GM19023 (cell line): ENCODE results near the gene THAP9.
"Not testable (repeated sequence)": the region's sequence is repeated elsewhere in the genome, so short reads cannot be mapped to it uniquely, and the experiment has no call there.

Source experiments
- ATAC-seq: cut with Tn5 transposase; IDR thresholded peaks from one replicate; pipeline ENCODE4 v1.9.1; 2021; ENCODE audit warnings: mild to moderate bottlenecking, moderate library complexity; ENCODE audit not compliant: unreplicated experiment

THAP9 gene

DNA sequence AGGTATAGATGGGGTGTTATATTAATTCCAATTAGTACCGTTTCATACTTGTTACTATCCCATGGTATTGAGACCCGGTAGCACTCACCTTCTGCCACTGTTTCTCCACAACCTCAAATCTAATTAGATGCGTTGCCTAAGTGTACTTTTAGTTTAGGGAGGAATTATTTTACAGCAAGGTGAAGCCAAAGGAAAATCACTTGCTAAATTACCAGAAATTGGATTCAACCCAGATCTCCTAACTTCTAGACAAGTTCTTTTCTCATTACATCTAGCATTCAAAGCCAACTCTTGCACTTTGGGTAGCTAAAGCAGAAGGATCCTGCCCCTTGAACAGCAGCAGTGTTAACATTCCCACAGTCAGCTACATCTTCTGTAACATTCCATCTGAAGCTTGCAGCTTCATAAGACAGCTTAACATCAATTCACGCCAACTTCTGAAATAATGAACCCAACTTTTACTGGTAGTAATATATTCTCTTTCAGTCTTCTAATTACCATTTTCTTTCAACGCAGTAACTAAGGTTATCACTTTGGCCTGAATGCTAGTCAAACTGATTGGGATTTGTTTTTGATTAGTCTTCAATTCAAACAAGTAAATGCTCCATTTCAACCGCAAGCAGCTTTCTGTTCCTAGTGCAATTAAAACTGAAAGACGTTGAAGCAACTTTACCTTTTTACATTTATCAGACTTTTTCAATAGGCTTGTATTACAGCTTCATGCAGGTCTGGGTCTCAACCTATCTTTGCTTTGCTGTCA, 8.6 kb upstream of the THAP9 start:
- ATAC-seq = no peak

DNA sequence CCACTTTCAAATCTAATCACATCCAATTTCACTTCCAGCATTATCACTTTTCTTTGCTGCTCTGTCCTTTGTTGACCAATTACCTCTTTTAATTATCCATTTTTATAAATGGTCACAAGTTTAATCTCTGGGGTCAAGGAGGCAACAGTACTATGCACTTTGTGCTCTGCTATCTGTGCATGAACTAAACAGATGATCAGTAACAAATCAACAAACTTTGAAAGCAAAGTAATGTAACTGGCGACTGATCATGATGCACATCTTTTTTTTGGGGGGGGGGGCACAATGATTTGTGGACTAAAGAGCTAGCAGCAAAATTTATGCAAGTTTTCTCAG, 8.1 kb upstream of the THAP9 start:
- no peak for ATAC-seq

DNA sequence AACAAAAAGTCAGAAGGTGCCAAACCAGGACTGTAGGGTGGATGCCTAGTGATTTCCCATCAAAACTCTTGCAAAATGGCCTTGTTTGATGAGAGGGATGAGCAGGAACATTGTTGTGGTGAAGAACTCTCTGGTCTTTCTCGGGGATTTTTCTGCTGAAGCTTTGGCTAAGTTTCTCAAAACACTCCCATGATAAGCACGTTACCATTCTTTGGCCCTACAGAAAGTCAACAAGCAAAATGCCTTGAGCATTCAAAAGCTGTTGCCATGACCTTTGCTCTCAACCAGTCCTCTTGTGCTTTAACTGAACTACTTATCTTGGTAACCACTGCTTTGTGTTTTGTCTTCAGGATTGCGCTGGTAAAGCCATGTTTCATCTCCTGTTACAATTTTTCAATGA, 6.6 kb upstream of the THAP9 start:
- ATAC-seq = no peak

DNA sequence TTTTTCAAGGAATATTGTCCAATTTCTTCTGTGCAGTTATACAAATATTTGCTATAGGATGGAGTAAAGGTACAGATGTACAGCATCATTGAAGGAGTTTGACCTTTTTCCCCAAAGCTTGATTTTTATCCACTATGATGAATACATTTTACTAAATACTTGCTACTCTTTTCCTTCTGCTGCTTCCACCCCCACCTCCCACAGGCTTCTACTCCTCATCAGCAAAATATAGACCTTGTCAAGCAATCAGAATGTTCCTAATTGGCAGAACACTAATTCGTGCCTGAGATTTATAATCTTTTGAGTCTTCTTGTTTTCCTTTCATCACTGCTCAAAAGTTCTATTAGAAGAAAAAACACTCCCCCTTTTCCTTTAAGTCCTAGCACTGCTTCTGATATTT, 3.8 kb upstream of the THAP9 start:
- ATAC-seq = no peak

DNA sequence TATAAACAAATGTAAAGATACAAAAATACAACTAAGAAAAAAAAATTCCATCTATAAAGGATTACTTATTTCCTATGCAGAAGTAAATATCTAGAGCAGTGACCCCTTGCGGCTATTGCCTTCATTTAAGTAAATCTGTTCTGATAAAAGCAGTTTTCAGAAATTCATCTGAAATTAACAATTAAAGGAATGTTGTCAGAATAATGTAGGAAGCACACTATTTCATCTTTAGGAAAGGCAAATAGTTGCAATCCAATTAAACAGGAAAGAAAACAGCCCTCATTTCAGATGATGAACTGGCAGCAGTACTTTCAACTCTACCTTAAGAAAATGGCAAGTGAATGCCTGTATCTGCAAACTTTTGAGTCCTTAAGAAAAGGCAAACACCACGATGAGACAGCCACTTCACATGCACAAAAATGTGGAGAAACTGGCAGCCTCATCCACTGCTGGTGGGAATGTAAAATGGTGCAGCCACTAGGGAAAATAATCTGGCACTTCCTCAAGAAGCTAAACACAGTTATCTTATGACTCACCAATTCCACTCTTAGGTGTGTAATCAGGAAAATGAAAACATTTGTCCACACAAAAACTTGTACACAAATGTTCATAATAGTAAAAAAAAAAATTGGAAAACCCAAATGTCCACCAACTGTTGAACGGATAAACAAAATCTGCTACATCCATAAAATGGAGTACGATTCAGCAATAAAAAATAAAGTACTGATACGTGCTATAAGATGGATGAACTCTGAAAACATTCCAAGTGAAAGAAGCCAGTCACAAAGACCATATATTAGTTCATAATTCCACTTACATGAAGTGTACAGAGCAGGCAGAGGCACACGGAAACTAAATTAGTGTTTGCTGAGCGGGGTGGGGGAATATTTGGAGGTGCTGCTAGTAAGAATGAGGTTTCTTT, 2.0 kb upstream of the THAP9 start:
- ATAC-seq = no peak

DNA sequence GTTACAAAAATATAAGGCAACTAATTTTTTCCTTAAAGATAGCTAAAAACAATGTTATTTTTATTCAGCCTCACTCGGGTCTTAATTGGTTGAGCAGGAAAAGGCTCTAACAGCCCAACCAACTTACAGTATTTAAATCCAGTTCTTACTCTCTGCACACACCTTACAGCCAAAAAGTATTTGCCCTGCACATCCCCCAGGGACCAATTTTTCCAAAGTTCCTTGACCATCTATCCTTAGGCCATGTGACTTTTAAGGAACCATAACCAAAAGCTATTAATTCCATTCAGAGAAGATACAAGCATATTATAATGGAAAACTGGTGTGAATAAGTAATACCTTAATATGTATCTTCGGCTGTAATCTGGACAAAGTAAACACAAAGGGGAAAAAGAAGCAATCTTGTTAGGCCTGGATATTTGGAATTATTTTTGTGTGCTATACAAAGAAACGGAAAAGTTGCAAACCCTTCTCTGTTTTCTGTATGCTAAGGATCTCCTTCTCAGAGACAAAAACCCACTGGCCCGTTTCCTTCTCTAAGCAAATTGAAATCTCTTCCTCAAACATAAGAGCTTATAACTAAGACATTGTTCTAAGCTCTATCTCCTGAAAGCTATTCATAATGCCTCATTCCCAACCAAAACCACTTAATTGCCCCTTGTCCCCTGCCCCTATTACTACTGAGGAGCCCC, 1.0 kb upstream of the THAP9 start:
- no peak for ATAC-seq

DNA sequence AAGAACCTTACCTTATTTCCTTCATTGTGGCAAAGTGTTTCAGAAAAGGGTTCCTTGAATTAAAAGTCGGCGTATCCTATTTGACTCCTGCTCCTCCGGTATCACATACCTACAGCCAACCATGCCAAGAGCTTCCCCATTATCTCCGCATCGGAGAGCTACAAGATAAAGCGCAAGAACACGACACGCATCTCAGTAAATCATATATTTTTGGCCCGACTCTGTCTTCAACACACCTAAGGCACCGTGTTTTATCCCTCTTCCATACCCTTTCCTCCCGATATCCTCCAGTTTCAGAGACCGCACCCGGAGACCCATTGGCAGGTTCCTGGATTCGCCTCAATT, 497 bp upstream of the THAP9 start:
- ATAC-seq = peak; percentile 6

DNA sequence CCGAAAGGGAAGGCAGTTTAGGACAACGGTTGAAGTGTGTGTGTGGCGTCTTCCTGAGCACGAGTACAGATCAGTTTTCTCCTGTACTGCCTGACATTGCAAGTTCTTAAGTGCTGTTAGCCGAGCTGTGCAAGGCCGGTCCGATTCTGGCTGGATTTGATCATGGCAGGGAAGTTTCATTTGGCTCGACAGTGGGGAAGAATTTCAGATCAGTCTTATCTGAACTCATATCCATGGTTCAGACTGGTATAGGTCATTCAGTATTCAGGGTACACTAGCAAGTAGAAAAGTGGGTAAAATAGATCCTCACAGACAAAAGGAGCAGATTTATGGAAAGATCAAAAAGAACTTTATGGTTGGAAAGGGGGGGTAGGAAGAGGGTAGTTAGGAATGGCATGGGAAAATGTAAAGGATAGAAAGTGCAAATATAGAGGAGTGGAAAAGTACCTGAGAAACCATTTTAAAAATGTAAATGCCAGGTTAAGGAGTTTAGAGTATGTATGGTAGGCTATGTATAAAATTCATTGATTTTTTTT, 716 bp downstream of the THAP9 start:
- ATAC-seq = no peak

DNA sequence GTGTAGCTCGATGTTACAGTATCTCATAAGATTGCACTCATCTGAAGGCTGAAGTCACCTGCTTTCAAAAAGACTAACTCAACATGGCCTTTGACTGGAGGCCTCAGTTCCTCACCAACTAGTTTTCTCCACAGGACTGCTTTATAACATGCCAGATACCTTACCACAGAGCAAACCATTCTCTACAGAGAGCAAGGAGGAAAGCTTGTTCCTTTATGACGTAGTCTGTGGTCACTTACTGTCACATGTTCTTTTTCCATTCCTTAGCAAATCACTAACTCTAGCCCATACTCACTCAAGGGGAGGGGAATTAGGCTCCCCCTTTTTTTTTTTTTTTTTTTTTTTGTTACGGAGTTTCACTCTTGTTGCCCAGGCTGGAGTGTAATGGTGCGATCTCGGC, 3.2 kb downstream of the THAP9 start:
- ATAC-seq = no peak

DNA sequence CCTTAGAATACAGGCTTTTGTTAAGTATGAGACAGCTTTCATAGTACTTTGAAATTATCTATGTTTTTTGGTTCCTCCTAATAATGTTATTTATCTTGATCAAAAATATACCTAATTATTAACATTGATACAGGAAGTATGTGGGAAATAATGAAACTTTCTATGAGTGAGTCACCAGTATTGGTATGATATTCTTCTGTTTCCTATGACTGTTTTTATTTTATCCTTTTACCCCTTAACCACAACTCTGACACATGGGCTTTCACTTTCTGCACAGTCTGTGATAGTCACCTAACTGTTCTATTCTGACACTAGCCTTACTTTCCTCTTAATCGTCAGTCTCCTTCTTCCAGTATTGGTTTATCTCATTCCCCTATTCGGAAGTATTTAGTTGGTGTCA, 4.7 kb downstream of the THAP9 start:
- ATAC-seq = peak; percentile 22

DNA sequence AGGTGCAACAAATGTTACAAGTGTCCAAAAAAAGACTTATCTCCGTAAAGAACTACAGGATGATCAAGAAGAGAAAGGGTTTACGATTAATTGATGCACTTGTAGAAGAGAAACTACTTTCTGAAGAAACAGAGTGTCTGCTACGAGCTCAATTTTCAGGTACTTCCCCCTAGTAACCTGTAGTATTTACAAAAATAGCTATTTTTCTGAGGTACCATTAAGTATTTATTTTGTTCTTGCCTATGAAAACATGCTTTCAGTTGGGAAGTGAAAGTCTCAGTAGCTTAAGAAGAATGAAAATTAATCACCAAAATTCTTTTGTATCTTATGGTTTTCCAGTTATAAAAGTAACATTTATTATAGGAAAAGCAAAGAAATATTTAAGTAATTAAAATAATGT, 5.9 kb downstream of the THAP9 start:
- no peak for ATAC-seq

DNA sequence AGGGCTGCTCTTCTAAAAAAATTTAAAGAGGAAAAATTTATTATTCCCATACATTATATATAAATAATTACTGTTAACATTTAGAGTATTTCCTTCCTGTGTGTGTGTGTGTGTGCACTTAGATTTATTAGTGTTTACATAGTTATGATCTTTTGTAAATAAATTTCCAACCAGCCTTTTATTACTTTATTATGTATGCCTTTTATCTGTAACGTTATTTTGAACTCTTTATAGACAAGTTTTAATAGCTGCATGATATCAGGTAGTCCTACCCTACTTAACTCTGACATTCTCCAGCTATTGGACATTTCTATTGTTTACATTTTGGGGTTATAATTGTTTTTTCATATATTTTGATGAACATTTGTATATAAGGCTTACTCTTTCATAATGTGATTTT, 8.8 kb downstream of the THAP9 start:
- ATAC-seq = no peak

DNA sequence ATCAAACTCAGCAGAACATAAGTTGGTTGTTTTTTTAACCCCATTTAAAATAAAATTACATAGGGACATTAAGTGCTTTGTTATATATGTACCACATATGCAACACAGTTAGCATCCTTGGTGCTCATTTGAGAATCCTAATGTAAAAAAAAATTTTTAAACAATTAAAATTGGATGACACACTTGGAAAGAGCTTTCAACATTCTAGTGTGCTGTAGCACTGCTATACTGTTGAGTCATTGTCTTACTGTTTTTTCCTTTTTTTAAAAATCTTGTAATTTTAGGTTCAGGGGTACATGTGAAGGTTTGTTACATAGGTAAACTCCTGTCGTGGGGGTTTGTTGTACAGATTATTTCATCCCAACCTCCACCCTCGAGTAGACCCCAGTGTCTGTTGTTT, 12.8 kb downstream of the THAP9 start:
- ATAC-seq = no peak

DNA sequence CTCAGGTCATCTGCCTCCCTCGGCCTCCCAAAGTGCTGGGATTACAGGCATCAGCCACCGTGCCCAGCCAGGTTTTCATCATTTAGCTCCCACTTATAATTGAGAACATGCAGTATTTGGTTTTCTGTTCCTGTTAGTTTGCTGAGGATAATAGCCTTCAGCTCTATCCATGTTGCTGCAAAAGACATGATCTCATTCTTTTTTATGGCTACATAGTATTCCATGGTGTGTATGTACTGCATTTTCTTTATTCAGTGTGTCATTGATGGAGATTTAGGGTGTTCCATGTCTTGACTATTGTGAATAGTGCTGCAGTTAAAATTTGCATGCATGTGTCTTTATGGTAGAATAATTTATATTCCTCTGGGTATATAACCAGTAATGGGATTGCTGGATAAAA, 13.4 kb downstream of the THAP9 start:
- ATAC-seq = not testable (repeated sequence)

DNA sequence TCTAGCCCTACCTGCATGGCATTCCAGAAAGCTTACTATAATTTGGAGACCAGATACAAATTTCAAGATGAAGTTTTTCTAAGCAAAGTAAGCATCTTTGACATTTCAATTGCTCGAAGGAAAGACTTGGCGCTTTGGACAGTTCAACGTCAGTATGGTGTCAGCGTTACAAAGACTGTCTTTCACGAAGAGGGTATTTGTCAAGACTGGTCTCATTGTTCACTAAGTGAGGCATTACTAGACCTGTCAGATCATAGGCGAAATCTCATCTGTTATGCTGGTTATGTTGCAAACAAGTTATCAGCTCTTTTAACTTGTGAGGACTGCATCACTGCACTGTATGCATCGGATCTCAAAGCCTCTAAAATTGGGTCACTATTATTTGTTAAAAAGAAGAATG, 17.6 kb downstream of the THAP9 start:
- ATAC-seq = no peak

DNA sequence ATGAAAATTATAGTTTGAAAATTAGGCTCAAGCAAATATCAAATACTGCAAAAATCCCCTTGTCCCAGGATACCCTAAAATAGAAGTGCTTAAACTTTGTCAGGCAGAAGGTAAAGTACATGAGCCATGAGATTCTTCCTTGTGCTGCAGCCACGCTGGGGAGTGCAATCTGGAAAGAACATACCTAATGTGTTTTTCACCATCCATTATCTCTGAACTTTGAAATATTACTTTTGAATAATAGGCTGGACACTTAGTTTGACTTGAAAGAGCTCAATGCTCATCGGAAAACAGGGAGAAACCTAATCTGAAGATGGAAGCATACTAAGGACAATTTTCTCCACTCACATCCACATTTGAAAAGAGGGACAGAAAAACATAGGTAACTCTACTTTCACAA, 18.9 kb downstream of the THAP9 start:
- no peak for ATAC-seq

DNA sequence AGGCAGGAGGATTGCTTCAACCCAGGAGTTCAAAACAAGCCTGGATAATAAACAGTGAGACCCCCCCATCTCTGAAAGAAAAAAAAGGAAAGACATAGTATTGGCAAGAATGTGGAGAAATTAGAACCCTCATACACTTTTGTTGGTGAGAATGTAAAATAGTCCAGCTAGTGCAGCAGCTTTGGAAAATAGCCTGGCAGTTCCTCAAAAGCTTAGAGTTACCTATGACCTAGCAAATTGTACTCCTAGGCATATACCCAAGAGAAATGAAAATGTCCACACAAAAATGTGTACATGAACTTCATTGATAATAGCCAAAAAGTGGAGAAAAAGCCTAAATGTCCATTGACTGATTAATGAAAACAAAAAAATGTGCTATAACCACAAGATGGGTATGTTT, 21.3 kb downstream of the THAP9 start:
- ATAC-seq = no peak

DNA sequence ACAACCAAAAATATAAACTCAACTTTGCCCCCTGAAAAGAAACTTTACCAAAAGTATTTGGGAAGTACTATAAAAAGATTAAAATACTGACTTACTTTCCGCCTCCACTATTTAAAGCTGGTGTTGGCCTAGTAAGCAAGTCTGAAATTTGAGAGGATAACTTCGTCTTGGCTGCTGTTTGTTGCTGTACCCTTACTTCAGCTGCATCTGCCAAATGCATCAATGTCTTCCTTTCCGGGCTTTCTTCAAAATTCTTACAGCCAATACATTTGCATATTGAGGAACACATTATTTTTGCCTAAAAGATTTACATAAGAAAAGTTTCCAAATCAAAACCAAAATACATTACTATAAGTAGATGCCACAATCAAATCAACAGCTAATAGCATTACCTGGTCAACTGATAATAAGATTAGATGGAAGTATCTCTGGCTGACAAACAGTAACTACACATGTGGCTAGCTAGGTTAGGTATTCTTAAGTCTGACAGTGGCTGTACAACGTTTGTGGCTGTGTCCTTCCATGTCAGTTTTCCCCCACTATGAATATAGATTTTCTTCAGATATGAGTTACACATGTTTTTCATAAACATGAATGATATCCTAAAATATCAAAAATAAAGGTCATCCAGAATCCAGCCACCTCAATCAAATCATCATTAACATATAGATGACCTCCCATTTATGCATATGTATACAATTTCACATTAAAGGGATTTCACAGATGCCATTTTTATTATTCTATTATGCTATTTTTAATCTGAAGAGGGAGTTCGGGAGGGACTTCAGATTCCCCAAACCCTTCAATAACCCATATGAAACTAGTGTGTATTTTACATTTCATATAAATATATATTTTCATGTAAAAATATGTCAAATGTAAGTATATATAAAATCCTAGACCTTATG, 30.6 kb downstream of the THAP9 start:
- ATAC-seq = no peak

DNA sequence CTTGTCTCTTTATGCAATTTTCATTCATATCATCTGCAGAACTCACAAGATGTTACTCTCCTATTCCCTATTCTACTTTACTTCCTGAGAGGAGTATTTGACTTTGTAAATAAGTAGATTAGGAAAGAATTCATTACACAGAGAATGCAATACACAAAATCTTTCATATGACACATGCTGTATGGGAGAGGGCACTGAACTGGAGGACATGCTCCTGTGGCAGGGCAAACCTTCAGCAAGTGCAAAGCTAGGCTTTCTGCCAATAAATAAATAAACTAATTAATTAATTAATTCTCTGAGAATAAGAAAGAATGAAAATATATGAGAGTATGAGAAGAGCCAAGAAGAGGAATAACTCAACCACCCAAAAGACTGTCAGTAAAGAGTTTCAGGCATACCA, 33.9 kb downstream of the THAP9 start:
- no peak for ATAC-seq

DNA sequence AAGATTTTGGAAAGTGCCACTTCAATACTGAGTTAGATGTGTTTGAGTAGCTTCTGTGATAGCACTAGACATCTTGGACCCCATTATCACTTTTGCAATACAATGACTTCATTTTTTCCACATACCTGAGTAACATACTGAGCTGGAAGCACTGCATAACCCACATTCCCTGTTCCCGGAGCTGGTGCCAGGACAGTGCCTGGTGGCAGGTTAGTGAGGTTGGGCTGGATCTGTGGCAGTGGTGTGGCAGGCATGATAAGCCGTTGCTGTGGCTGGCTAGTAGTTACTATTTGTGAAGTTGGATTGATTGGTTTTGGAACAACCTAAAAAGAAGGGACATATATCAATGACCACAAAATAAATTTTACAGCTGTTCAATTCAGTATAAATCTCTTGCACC, 38.9 kb downstream of the THAP9 start:
- no peak for ATAC-seq

DNA sequence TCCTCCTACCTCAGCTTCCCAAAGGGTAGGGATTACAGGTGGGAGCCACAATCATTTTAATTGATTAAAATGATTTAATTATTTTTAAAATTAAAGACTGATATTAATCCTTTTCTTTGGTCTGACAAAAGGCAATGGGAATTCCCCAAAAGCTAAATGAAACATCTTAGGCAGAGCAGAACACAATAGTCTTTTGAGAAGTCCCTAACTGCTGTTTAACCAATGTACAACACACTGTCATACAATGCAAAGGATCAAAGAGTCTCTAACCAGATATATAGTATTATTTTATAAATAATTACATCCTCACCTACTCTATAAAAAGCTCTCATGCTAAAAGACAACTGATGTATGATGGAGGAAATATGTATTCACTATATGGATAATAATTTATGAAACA, 47.0 kb downstream of the THAP9 start:
- ATAC-seq = no peak
